ENCODE results near the gene FXYD3.

GRCh38 chr19:35154525-35155406 is 39.1 kb downstream of the FXYD3 start, which contains the start of gene FXYD5:
- TF ChIP-seq POLR2A (IDR thresholded peaks at IDR 0.05) = peak in 2 of 4 donors; percentile 16 to 69
- TF ChIP-seq, protein P1, sequence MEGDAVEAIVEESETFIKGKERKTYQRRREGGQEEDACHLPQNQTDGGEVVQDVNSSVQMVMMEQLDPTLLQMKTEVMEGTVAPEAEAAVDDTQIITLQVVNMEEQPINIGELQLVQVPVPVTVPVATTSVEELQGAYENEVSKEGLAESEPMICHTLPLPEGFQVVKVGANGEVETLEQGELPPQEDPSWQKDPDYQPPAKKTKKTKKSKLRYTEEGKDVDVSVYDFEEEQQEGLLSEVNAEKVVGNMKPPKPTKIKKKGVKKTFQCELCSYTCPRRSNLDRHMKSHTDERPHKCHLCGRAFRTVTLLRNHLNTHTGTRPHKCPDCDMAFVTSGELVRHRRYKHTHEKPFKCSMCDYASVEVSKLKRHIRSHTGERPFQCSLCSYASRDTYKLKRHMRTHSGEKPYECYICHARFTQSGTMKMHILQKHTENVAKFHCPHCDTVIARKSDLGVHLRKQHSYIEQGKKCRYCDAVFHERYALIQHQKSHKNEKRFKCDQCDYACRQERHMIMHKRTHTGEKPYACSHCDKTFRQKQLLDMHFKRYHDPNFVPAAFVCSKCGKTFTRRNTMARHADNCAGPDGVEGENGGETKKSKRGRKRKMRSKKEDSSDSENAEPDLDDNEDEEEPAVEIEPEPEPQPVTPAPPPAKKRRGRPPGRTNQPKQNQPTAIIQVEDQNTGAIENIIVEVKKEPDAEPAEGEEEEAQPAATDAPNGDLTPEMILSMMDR (IDR thresholded peaks at IDR 0.05) = peak in 2 of 6 experiments; percentile 13 to 28

All from esophagus squamous epithelium (tissue), 4 donors.